IPS-11a (cell line): ENCODE measurements around the gene ZFHX3.

Source experiments
- H3K4me3 ChIP-seq: one replicate; pipeline ENCODE4 v1.5.1; 2013; ENCODE audit warnings: low read depth, low read length, control low read depth

The ZFHX3 gene

GRCh38 chr16:72978212-72978611, 69.7 kb downstream of the ZFHX3 start:
- no peak overlapping the region for H3K4me3 ChIP-seq

DNA sequence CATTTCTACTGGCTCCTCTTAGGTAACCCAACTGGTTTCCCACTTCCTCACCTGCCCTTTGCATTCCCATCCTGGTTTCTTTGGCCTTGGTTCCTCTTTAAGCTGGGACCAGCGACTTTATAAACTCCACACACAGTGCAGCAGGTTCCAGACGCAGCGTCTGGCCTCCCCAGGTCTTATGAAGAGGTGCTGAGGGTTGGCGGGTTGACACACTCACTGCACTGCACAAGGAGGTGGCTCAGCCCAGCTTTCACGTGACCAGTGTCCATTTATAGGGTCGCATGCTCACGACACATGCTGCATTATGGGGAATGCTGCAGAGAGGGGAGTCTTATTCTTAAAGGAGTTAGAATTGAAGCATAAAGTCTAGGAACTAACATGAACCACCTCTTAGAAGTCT, 70.8 kb downstream of the ZFHX3 start:
- no peak overlapping the region for H3K4me3 ChIP-seq

- no peak overlapping the region for H3K4me3 ChIP-seq
Measured at GRCh38 chr16:72976438-72977064, 71.4 kb downstream of the ZFHX3 start.

DNA sequence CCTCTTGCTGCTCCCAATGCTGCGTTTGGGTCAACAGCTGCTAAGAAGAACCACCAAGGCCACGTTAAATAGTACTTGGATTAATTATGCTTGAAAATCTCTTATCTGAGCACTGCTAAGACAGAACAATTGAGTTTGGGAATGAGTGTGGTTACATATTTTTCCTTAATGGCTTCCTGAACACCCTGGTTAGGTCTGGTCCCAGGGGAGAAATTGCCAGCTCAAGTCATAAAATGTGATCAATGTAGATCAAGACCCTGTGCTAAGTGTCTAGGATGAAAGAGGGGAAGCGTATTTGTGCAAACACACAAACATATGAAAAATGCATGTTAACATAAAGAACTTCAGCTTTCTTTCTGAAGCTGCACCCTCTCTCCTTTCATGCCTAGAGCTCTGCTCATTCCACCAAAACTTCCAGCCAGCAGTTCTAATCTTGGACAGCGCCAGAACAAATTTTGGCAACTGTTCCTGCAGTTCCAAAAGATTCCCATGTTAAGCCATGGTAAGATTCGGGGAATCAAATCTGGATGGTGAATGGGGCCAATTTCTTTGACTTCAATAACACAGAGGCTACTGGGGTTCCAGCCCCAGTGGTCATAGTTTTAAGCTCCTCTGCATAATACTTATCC, 72.0 kb downstream of the ZFHX3 start:
- no peak overlapping the region for H3K4me3 ChIP-seq

GRCh38 chr16:72974142-72974769, 73.7 kb downstream of the ZFHX3 start:
- no peak overlapping the region for H3K4me3 ChIP-seq

DNA sequence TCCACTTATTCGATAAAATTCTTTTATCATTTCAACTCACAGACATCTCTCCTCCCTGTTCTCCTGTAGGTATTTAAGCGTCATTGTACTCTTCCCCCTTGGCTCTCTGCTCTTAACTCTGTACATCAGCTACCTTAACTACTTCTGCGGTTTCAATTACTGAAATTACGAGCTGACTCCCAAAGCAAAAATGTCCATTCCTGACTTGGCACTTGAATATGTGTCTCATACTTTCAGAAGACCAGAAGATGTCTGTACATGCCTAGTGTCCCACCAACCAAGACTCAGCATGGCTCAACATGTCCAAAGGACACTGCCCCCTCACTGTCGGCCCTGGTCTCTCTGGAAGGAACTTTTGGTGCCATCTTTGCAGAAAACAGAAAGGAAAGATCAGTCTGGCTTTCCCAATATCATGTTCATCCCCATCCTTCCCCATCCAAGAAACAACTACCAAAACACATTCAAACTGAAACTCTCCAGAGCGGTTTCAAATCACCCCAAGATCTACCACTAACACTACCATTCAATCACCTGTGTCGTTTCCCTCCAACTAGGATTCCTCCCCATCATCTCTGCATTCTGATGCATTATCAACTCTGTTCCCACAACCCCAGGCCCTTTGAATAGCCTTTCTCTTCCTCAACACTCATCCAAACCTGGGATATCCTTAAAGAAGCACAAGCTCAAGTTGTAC, 74.9 kb downstream of the ZFHX3 start:
- no peak overlapping the region for H3K4me3 ChIP-seq

DNA sequence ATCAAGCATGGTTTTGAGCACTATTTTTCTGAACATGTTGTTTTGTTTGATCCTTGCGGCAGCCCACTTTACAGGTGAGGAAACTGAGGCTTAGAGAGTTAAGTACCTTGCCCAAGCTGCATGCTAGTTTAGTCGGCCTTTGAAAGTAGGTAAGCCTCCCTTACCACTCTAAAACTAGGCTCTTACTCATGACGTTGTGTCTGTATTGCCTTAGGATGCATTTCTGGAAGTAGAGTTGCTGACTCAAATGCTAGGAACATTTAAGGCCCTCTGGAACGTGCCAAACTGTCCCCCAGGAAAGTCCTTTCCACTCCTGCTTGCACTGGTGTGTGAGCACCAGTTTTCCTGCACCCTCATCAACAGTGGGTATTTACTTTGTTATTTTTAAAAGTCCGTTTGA, 76.6 kb downstream of the ZFHX3 start:
- H3K4me3 ChIP-seq = no peak overlapping the region

DNA sequence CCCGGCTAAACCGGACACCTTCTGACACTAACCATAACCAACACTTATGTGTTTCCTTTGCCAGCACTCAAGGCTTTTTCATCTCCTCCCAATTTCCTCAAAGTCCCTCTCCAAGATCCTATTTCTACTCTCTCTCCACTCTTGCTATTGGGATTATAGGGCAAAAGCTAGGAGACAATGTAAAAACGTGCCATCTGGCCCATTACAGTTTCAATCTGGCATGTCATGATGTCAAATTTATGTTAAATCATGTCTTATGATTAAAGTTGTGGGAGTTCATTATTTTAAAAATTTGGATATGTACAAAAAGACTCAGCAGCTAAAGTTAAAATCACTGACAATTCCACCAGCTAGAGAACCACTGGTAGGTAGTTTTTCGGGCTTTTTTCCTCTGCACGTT, 77.3 kb downstream of the ZFHX3 start:
- no peak overlapping the region for H3K4me3 ChIP-seq

GRCh38 chr16:72969812-72970211, 78.1 kb downstream of the ZFHX3 start:
- H3K4me3 ChIP-seq = no peak overlapping the region

- no peak overlapping the region for H3K4me3 ChIP-seq
Measured at GRCh38 chr16:72969146-72969545, 78.8 kb downstream of the ZFHX3 start.

- no peak overlapping the region for H3K4me3 ChIP-seq
Measured at GRCh38 chr16:72967941-72968340, 80.0 kb downstream of the ZFHX3 start.

DNA sequence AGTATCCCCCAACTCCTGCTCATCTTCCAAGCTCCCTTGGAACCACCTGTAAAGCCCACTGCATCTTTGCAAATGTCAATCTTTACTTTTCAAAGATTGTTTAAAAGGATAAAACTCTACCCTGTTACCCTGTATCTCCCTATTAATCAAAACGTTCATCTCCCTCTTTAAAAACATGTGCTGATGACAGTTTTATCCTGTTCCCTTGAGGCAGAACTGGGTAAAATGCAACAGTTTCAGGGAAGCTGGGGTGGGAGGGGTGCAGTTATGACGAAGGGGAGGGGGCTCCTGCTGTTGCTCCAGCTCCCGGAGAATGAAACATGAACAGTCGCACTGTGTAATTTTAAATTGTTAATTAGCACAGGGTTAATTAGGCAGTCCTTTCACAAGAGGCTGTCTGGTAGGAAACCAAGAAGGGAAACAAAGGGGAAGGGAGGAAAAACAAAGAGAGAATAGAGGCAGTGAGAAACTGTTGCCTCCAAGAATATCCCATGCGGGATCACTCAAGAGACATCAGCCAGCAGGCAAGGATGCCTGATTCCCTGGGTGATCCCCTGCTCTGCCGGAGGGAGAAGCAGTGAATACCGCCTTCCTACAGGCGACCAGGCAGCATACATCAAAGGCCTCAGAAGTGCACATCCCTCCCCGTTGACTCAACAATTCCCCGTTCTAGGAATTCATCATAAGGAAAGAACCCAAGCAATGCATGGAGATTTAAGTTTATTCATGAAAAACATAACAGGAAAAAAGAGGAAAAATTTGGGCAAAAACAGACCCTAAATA, 84.2 kb downstream of the ZFHX3 start:
- H3K4me3 ChIP-seq = no peak overlapping the region

GRCh38 chr16:72962347-72962746, 85.6 kb downstream of the ZFHX3 start:
- H3K4me3 ChIP-seq = no peak overlapping the region

DNA sequence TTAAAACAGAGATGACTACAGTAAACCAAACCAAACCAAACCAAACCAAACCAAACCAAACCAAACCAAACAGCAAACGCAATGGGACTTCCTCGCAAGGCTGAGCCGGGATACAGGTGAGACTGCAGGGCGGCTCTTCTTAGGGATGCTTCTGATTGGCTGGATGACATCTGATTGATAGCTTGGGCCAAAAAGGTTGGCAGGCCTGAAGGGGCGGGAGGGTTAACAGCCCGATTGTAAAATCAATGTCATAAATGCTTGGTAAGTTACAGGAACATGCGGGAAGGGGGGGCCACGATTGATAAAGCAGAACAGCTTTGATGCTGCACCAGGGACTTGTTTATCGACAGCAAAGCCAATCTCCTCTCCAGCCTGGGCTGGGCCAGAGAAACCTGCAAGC, 86.1 kb downstream of the ZFHX3 start:
- no peak overlapping the region for H3K4me3 ChIP-seq

DNA sequence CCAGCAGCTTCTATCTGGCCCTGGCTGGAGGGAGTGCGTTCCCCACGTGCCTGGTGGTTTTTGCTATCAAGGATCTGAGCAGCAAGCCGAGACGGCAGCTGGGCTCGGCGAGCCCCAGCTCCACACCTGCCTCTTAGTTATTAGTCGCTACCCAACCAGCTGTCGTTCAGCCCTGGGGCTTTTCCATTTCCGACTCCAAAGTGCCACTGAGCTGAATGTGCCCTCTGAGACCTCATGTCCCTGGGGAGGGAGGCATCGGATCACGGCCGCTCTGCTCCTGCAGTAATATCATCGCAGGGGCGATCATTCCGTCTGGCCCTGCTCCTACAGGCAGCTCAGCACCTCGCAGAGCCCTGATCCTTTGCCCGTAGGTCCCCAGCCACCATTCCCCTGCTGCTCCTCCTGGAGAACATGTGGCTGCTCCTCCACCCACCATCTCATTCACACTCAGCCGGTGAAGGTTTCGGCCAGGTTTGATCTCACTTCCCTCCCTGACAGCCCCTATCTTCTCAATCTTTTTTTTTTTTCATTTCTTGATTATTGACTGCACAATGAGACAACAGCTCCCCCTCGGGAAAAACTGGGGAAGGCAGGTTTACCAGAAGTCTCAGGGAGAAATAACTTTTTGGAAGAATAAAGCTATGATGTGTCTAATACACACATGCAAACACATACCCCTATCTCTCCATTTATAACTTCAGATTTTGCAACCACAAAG, 86.7 kb downstream of the ZFHX3 start:
- H3K4me3 ChIP-seq = no peak overlapping the region

- no peak overlapping the region for H3K4me3 ChIP-seq
Measured at GRCh38 chr16:72960101-72960500, 87.8 kb downstream of the ZFHX3 start.

DNA sequence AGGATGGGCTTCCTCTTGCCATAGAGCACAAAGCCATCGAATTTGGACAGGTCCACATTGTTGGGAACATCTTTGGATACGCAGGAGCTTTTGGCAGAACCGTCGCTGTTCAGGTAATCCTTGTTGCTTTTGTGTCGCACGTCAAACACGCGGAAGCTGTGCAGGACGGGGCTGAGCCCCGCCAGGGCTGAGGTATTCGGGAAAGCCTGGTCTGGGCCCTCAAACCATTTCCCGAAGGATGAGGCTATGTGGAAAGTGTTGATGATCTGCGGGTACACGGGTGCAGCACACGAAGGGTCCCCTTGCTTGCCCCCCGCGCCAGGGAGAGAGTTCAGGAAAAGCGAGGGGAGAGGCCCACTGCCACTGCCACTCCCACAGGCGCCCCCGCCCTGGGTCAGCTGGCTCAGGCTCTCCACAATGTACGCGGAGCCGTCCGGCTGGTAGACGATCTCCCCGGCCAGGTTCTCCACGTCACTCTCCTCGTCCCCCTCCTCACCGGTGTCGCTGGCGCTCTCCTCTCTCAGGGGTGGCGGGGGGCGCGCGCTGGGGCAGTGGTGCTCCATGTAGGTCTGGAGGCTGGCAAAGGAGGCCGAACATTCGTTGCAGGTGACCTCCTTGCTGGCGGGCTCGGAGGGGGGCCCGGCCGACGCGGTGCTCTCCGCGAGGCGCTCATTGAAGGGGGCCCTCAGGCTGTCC, 88.5 kb downstream of the ZFHX3 start:
- H3K4me3 ChIP-seq = no peak overlapping the region

- no peak overlapping the region for H3K4me3 ChIP-seq
Measured at GRCh38 chr16:72958522-72959076, 89.3 kb downstream of the ZFHX3 start.
